NK-92 (cell line): Measurements from ENCODE around the gene TRIM41.
"Not testable (repeated sequence)": the region's sequence is repeated elsewhere in the genome, so short reads cannot be mapped to it uniquely, and the experiment has no call there.

Experiments used
- DNase-seq: peaks from one replicate; lab custom pipeline; 2025; ENCODE audit not compliant: unreplicated experiment; lab: John Stamatoyannopoulos, UW

Gene TRIM41

GRCh38 chr5:181248277-181248676 is 25.2 kb downstream of the TRIM41 start:
- DNase-seq, result no peak

GRCh38 chr5:181255276-181255675 is 32.2 kb downstream of the TRIM41 start:
- no peak for DNase-seq

- no peak for DNase-seq
Measured at GRCh38 chr5:181255836-181256578, 32.9 kb downstream of the TRIM41 start.

GRCh38 chr5:181258576-181258975 is 35.5 kb downstream of the TRIM41 start:
- no peak for DNase-seq

GRCh38 chr5:181259283-181259682 is 36.2 kb downstream of the TRIM41 start:
- DNase-seq, result no peak

- no peak for DNase-seq
Measured at GRCh38 chr5:181259974-181260719, 37.1 kb downstream of the TRIM41 start.

- DNase-seq, result no peak
Measured at GRCh38 chr5:181260720-181261319, 37.7 kb downstream of the TRIM41 start, which contains the start of gene TRIM52. Gene TRIM52 (minus strand): TSS chr5:181261143. CDS start chr5:181260813, 330 bp downstream.

GRCh38 chr5:181261320-181262049 is 38.4 kb downstream of the TRIM41 start:
- DNase-seq, result no peak

GRCh38 chr5:181263633-181264032 is 40.6 kb downstream of the TRIM41 start:
- no peak for DNase-seq

- DNase-seq, result no peak
Measured at GRCh38 chr5:181265092-181265671, 42.1 kb downstream of the TRIM41 start.

- not testable (repeated sequence) for DNase-seq
Measured at GRCh38 chr5:181267291-181267904, 44.3 kb downstream of the TRIM41 start.

GRCh38 chr5:181267907-181268306 is 44.8 kb downstream of the TRIM41 start:
- DNase-seq, result not testable (repeated sequence)

GRCh38 chr5:181271081-181271480 is 48.0 kb downstream of the TRIM41 start:
- DNase-seq, result no peak

- not testable (repeated sequence) for DNase-seq
Measured at GRCh38 chr5:181273433-181273744, 50.3 kb downstream of the TRIM41 start.

GRCh38 chr5:181280251-181280762 is 57.2 kb downstream of the TRIM41 start:
- no peak for DNase-seq

GRCh38 chr5:181281077-181281983 is 58.2 kb downstream of the TRIM41 start:
- no peak for DNase-seq

- DNase-seq, result no peak
Measured at GRCh38 chr5:181281984-181282316, 58.9 kb downstream of the TRIM41 start.

GRCh38 chr5:181282415-181282814 is 59.3 kb downstream of the TRIM41 start:
- not testable (repeated sequence) for DNase-seq

- DNase-seq, result no peak
Measured at GRCh38 chr5:181282874-181283273, 59.8 kb downstream of the TRIM41 start.
